GM21528 (cell line): ENCODE measurements around the gene ITSN2.
"Not testable (repeated sequence)": the region's sequence is repeated elsewhere in the genome, so short reads cannot be mapped to it uniquely, and the experiment has no call there.

Source experiments
- ATAC-seq: cut with Tn5 transposase; IDR thresholded peaks from one replicate; pipeline ENCODE4 v1.9.1; 2021; ENCODE audit warnings: mild to moderate bottlenecking, moderate library complexity; ENCODE audit not compliant: unreplicated experiment, low FRiP score

Gene ITSN2

GRCh38 chr2:24225499-24226242 is 134.7 kb downstream of the ITSN2 start:
- no peak for ATAC-seq

GRCh38 chr2:24222946-24223345 is 137.4 kb downstream of the ITSN2 start:
- no peak for ATAC-seq

DNA sequence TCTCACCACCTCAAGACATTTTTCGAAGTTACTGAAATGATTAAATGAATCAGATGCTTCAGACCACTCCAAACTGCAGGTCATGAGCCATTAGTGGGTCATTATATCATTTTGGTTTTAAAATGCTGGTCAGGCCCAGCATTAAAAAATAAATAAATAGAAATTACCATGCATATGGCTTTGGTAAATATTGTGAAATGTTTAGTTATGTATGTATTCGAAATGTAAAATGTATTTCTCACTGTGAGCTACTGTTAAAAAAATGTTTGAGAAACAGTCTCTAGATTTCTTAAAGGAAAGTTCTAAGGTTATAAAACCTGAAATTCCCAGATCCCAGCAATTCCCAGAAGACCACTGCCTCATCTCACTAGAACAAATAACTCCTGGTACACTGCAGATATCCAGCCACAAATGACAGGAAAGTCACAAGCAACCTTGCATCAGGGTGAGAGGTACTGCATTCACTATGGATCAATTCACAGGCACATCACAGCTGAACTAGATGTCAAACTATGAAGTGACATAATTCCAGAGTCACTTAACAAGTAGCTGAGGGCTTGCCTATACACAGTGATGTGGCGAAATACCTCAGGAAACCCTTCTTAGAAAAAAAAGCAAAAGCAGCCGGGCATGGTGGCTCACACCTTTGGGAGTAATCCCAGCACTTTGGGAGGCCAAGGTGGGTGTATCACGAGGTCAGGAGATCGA is 138.8 kb downstream of the ITSN2 start:
- no peak for ATAC-seq

DNA sequence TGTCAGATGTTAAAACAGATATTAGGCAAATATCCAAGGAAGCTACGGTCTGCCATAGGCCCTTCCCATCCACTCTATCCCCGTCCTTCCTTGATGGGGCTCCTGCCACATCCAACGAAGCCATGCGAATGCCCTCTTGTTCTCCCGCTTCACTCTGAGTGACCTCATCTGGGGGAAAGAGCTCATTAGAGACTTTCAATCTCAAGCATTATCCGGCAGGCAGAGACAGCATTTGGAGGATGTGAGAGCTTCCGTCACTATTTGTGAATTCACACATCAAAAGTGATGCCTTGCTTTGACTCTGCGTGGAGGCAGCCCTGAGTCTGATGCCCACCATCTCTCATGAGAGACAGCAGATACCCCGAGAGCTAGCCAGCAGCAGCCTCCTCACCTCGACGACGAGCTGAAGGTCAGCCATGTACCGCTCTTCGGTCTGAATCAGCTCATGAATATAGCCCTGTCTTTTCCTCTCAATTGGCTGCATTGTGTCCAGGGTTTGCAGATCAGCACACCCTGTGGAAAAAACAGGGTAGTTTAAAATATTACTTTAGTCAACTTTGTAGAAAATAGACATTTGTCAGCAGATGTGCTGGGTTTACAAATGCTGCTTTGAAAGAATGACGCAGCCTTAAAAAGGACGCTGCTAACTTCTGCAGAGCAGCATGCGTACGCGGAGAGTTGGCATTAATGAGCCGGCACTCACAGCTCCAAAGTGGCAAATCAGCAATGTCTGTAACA is 139.6 kb downstream of the ITSN2 start:
- ATAC-seq, result no peak

GRCh38 chr2:24214880-24215279 is 145.5 kb downstream of the ITSN2 start:
- peak; percentile 87 for ATAC-seq

- ATAC-seq, result no peak
Observed at GRCh38 chr2:24211408-24211807, 148.9 kb downstream of the ITSN2 start.

DNA sequence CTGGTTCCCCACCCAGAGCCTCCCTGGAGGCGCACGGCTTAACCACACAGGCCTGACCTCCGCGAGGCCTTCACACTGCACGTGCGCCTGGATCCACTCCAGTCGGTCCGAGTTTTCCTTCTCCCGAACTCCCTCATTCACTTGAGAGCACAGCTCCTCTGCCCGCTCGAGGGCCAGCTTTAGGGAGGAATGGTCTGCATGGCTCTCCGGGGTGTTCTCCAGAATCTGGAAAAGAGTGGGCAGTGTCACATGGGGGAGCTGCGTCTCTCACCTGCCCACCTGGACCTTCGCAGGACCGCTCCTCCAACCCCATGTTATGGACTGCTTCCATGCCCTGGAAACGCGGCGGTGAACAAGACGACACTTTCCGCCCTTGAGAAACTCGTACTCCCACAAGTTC is 149.6 kb downstream of the ITSN2 start:
- no peak for ATAC-seq

GRCh38 chr2:24210106-24210455 is 150.3 kb downstream of the ITSN2 start:
- ATAC-seq, result no peak

GRCh38 chr2:24209389-24210105 is 150.8 kb downstream of the ITSN2 start:
- no peak for ATAC-seq

DNA sequence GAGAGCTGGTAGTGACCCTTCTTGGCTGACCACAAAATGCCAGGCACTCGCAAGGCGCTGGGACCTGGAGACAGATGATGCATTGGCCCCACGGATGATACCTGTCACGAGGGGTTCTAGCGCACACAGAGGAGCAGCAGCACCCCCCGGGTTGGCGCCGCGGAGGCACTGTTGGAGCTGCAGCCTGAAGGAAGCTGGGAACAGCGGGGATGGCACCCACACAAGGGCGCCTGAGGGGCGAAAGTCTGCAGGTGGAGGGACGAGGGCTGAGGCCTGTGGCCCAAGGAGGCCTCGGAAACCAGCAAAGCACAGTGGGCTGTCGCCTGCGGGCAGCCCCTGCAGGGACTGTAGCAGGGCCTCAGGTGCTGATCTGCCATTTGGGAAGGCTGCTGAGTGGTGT is 151.8 kb downstream of the ITSN2 start:
- ATAC-seq, result no peak

- no peak for ATAC-seq
Observed at GRCh38 chr2:24207359-24207758, 153.0 kb downstream of the ITSN2 start.

DNA sequence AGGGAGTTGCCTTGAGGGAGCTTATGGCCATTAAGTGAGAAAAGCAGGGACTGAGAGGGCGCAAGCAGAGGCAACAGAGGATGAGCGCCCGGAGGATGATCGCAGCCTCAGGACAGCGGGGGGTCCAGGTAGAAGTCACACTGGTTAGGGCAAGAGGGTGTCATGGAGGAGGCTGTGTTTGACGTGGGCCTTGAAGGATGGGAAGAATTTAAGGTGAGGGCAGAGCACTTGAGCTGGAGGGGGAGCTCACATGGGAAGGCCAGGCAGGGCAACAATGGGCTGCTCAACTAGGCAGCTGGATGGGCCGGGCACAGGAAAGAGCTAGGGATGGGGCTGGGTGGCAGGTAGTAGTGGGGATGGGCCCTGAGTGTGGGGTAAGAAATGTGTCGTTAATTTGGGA is 153.6 kb downstream of the ITSN2 start:
- no peak for ATAC-seq

GRCh38 chr2:24206242-24206641 is 154.1 kb downstream of the ITSN2 start:
- no peak for ATAC-seq

DNA sequence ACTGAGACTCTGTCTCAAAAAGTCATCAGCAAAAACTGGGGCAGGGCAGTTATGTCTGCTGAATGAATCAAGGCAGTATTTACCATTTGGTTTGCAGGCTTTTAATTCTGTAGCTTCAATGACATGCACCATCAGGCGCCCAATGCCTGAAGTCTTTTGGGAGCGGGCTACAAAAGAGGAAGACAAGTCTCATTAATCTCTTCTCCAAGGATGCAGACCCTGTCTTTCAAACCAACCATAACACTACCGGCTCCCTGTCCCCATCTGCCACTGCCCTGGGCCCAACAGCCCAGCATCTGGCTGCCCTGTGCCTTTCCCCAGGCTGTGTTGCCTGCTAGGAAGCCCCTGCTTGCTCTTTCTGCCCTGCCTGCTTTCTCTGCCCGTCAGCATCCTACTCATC is 155.2 kb downstream of the ITSN2 start:
- no peak for ATAC-seq

GRCh38 chr2:24204505-24204904 is 155.8 kb downstream of the ITSN2 start:
- no peak for ATAC-seq

GRCh38 chr2:24203787-24204150 is 156.6 kb downstream of the ITSN2 start:
- no peak for ATAC-seq

DNA sequence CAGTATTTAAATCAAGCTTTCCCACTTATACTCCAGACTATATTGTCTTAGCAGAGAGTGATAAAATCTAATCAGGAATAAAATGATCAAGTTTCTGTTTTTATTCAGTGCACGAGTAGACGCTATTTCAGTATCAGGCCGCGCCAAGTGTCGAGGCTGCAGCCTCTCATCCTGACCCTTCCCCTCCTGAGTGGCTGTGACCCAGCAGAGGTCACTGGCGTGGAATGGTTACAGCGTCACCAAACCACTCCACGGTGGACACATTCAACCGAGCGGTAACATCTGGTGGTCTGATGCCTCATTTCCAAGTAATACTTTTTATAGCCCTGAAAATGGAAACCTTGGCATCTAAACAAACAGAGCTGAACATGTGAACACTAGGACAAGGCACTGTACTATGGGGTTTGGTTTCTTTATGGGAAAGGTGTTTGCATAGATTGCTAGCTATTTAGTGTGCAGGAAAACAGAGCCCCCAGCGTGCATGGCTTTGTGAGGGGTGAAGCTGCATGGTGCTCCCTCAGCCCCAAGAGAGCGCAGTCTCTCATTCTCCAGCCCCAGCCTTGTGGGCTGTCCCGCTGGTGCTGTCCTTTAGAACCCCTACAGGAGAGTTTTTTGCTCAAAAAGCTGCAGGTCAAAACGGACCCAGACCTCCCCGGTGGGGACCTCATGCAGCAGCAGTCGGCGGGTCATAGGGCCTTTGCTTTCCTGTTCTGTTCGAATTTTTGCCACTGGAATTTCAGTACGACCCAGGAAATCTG is 157.1 kb downstream of the ITSN2 start:
- ATAC-seq, result no peak

GRCh38 chr2:24200799-24201198 is 159.5 kb downstream of the ITSN2 start:
- no peak for ATAC-seq

DNA sequence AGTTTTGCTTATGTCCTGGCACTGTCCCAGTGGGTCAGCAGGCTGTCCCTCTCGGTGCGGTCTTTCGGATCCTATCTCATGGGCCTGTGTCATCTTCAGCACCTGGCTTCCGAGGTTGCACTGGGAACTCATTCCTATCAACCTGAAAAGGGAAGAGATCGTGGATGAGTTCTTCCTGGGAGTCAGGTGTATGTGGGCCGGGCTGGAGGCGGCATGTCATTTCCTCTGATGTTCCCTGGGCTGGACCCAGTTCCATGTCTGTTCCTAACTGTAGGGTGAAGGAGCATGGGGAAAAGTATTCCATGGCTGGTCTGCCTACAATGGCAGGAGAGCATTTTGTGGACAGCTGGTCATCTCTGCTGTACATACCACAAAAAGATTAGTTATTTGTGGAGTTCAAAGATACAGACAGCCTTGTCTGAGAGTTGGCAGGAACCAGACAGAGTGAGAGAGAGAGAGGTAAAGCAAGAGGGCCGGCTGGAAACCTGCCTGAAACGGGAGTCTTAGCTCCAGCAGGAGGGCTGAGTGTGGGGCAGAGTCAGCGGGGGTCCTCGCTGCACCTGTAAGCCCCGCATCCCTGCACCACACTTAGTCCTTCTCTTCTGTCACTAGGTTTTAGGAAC is 160.3 kb downstream of the ITSN2 start:
- no peak for ATAC-seq

GRCh38 chr2:24197213-24197612 is 163.1 kb downstream of the ITSN2 start:
- not testable (repeated sequence) for ATAC-seq
